SK-N-SH (cell line): ENCODE results near the gene GSE1. TPM values are rescaled to one million over a fixed set of nuclear protein-coding genes. Genes with fewer than 3 reads are reported as not detected.

Experiments used
- CTCF ChIA-PET: fragments of 300-600, 350-600 bp; formaldehyde crosslinking; extraction: SDS; loops from one replicate; lab custom pipeline; 2021; lab: Yijun Ruan, JAX
- POLR2A ChIA-PET: fragments of 350-600 bp; sonication (Branson Sonifier 250); formaldehyde crosslinking; extraction: SDS; loops from one replicate; lab custom pipeline; 2020; ENCODE audit warnings: antibody characterized with exemption, inconsistent platforms; lab: Yijun Ruan, JAX
- DNase-seq: peaks from one replicate; pipeline ENCODE4 v3.0.0; 2012
- H2AFZ ChIP-seq: fragments of 200-600 bp; sonication (generic); 2 replicates; pipeline ENCODE4 v1.8.1; 2016; ENCODE audit warnings: antibody characterized with exemption, mild to moderate bottlenecking, low read depth
- H3F3A ChIP-seq: fragments of 200-600 bp; sonication (generic); replicated peaks from 2 replicates; pipeline ENCODE3; 2016; ENCODE audit warnings: antibody characterized with exemption, mild to moderate bottlenecking; ENCODE audit not compliant: insufficient read depth
- H3K27ac ChIP-seq, 2 experiments: fragments of 200-500 bp in 1 of 2; fragments of 200-600 bp in 1 of 2; sonication (Bioruptor generic) in 1 of 2; sonication (generic), shearing (Covaris generic) in 1 of 2; 2 replicates each; pipeline versions ENCODE4 v1.5.1 to v1.6.1; 2014 to 2016; ENCODE audit warnings: low read depth in 2 of 2, inconsistent platforms in 1 of 2, low read length in 1 of 2, mild to moderate bottlenecking in 1 of 2, mixed read lengths in 1 of 2
- H3K27me3 ChIP-seq: fragments of 200-600 bp; sonication (generic), shearing (Covaris generic); 2 replicates; pipeline ENCODE4 v1.6.1; 2016; ENCODE audit warnings: mixed run types; ENCODE audit not compliant: insufficient read depth
- H3K36me3 ChIP-seq, 2 experiments: fragments of 200-500 bp in 1 of 2; fragments of 200-600 bp in 1 of 2; sonication (Bioruptor generic) in 1 of 2; sonication (generic) in 1 of 2; replicated peaks in 1 of 2; 2 replicates each; pipeline versions ENCODE3 to v1.5.1; 2014 to 2016; ENCODE audit warnings: low read length in 1 of 2, mild to moderate bottlenecking in 1 of 2; ENCODE audit not compliant: insufficient read depth in 2 of 2, control insufficient read depth in 1 of 2
- H3K4me1 ChIP-seq, 2 experiments: fragments of 200-500 bp in 1 of 2; fragments of 200-600 bp in 1 of 2; sonication (Bioruptor generic) in 1 of 2; sonication (generic), shearing (Covaris generic) in 1 of 2; 2 replicates each; pipeline versions ENCODE4 v1.5.1 to v1.6.1; 2014 to 2016; ENCODE audit warnings: low read depth in 1 of 2, low read length in 1 of 2, mixed run types in 1 of 2; ENCODE audit not compliant: insufficient read depth in 2 of 2, control insufficient read depth in 1 of 2
- H3K4me2 ChIP-seq: fragments of 200-600 bp; sonication (generic), shearing (Covaris generic); 2 replicates; pipeline ENCODE4 v1.6.1; 2017; ENCODE audit warnings: mixed run types
- H3K4me3 ChIP-seq, 2 experiments: fragments of 200-500 bp in 1 of 2; fragments of 200-600 bp in 1 of 2; sonication (Bioruptor generic) in 1 of 2; sonication (generic), shearing (Covaris generic) in 1 of 2; 2 replicates each; pipeline versions ENCODE4 v1.5.1 to v1.8.1; 2014 to 2016; ENCODE audit warnings: low read depth in 2 of 2, inconsistent platforms in 1 of 2, low read length in 1 of 2, mild to moderate bottlenecking in 1 of 2, mixed read lengths in 1 of 2, moderate library complexity in 1 of 2
- H3K79me2 ChIP-seq: fragments of 200-600 bp; sonication (generic); 2 replicates; pipeline ENCODE4 v1.8.1; 2017; ENCODE audit warnings: mild to moderate bottlenecking; ENCODE audit not compliant: insufficient read depth
- H3K9ac ChIP-seq: fragments of 200-600 bp; sonication (generic); 2 replicates; pipeline ENCODE4 v1.6.1; 2017; ENCODE audit warnings: mixed run types
- H3K9me2 ChIP-seq: fragments of 200-600 bp; sonication (generic); 2 replicates; pipeline ENCODE4 v1.6.1; 2017; ENCODE audit warnings: mixed run types
- H3K9me3 ChIP-seq: fragments of 200-600 bp; sonication (generic); 2 replicates; pipeline ENCODE4 v1.6.1; 2017; ENCODE audit warnings: mixed run types, mild to moderate bottlenecking, moderate library complexity
- H4K20me1 ChIP-seq: fragments of 200-600 bp; sonication (generic); 2 replicates; pipeline ENCODE4 v1.6.1; 2017; ENCODE audit warnings: mild to moderate bottlenecking, mixed run types; ENCODE audit not compliant: insufficient read depth
- FOXJ3 ChIP-seq: sonication (generic); formaldehyde crosslinking; IDR thresholded peaks from 2 replicates; pipeline ENCODE4 v1.5.1; 2020; ENCODE audit warnings: mild to moderate bottlenecking, missing genetic modification reagents
- IRF3 ChIP-seq: fragments of 150-350 bp; IDR thresholded peaks from 2 replicates; pipeline ENCODE4 v1.6.1; 2016; ENCODE audit warnings: mild to moderate bottlenecking, low read depth, low read length
- NFIC ChIP-seq: IDR thresholded peaks from 2 replicates; pipeline ENCODE4 v1.4.0; 2012; ENCODE audit warnings: borderline replicate concordance
- POLR2AphosphoS5 ChIP-seq: IDR thresholded peaks from 2 replicates; pipeline ENCODE4 v1.6.1; 2012; ENCODE audit warnings: low read depth, low read length
- RCOR1 ChIP-seq: fragments of 150-350 bp; IDR thresholded peaks from 2 replicates; pipeline ENCODE4 v1.6.1; 2017; ENCODE audit warnings: antibody characterized with exemption, low read length
- SMC3 ChIP-seq: IDR thresholded peaks from 2 replicates; pipeline ENCODE4 v1.6.1; 2012; ENCODE audit warnings: low read depth, low read length, improper control_type of control experiment
- TAF1 ChIP-seq: IDR thresholded peaks from 2 replicates; pipeline ENCODE4 v1.6.1; 2012; ENCODE audit warnings: low read depth, mild to moderate bottlenecking, low read length, moderate library complexity, borderline replicate concordance
- TCF12 ChIP-seq: IDR thresholded peaks from 2 replicates; pipeline ENCODE4 v1.4.0; 2012
- TEAD4 ChIP-seq: IDR thresholded peaks from 2 replicates; pipeline ENCODE4 v1.4.0; 2012; ENCODE audit warnings: mild to moderate bottlenecking, borderline replicate concordance; ENCODE audit not compliant: insufficient read depth
- ZBTB33 ChIP-seq: IDR thresholded peaks from 2 replicates; pipeline ENCODE4 v1.4.0; 2012; ENCODE audit warnings: low read depth, borderline replicate concordance
- WGBS: methylation state at CpG from one replicate; pipeline ENCODE4 v1.1.6; 2017; ENCODE audit warnings: low lambda C conversion rate; 5-methylcytosine and 5-hydroxymethylcytosine counted together
- polyA plus RNA-seq, 3 experiments: library from polyadenylated mRNA; depleted of rRNA; stranded (reverse); fragments of >200 nt; gene quantifications; 2 replicates each; pipeline ENCODE4 v1.2.3, GENCODE V29; 2012

GSE1 gene
- polyA plus RNA-seq, 1 of the 3 experiments (the other 2 are of a cell fraction): 26.5 TPM

GRCh38 chr16:85667261-85667660, 54.1 kb downstream of the GSE1 start:
- Histone ChIP-seq H3K79me2 (no peaks in the 10 kb centered on the region), H3K4me3 (no peak overlapping the region), H3K36me3 (peaks cover 34 to 95% of the 10 kb centered on the region in 2 experiments), H3K9ac (no peak overlapping the region), H3F3A (no peaks in the 10 kb centered on the region), H3K27ac (no peak overlapping the region), H3K27me3 (no peaks in the 10 kb centered on the region), H3K9me2 (no peaks in the 10 kb centered on the region), H4K20me1 (peaks cover 3% of the 10 kb centered on the region; the same call in 1 of the 2 replicates), H3K4me1 (peaks cover 0 to 35% of the 10 kb centered on the region in 2 experiments; a peak in 1 of 4 replicates), H3K4me2 (no peak overlapping the region), H3K9me3 (no peaks in the 10 kb centered on the region), H2AFZ (no peak overlapping the region)
- no peak for TF ChIP-seq TCF12
- no peak for TF ChIP-seq TAF1
- no peak for DNase-seq
- ChIA-PET POLR2A (no interaction called here), CTCF (interaction anchor here (2.1 kb wide), 1 partner anchor 52 kb away, joined by 7 read pairs; no protein-coding TSS in a partner anchor)
- 94% methylated on average over 5 of the region's 9 CpGs for WGBS

GRCh38 chr16:85667841-85668413, 54.8 kb downstream of the GSE1 start:
- TF ChIP-seq NFIC: no peak
- no peak for TF ChIP-seq RCOR1
- TF ChIP-seq SMC3: no peak
- TF ChIP-seq IRF3: no peak
- TF ChIP-seq POLR2AphosphoS5: no peak
- TF ChIP-seq FOXJ3 (CRISPR knock-in tag): no peak
- no peak for TF ChIP-seq TEAD4
- no peak for TF ChIP-seq TAF1
- TF ChIP-seq ZBTB33: no peak
- POLR2A ChIA-PET: no interaction called here
- WGBS: 88% methylated on average over 16 of the region's 16 CpGs
- H3K27me3 ChIP-seq: no peaks in the 10 kb centered on the region
- peaks cover 39 to 95% of the 10 kb centered on the region in 2 experiments for H3K36me3 ChIP-seq
- no peak overlapping the region for H2AFZ ChIP-seq
- no peaks in the 10 kb centered on the region for H3F3A ChIP-seq
- H3K9me3 ChIP-seq: no peaks in the 10 kb centered on the region
- CTCF ChIA-PET: interaction anchor here (1.1 to 2.1 kb wide), 3 partner anchors 8 to 51 kb away, joined by 6 to 11 read pairs (median 7); no protein-coding TSS in a partner anchor
- DNase-seq: no peak
- H3K27ac ChIP-seq: no peak overlapping the region
- H3K9ac ChIP-seq: no peak overlapping the region
- H3K79me2 ChIP-seq: no peaks in the 10 kb centered on the region
- peaks cover 3% of the 10 kb centered on the region; the same call in 1 of the 2 replicates for H4K20me1 ChIP-seq
- no peaks in the 10 kb centered on the region for H3K9me2 ChIP-seq
- no peak overlapping the region for H3K4me3 ChIP-seq
- H3K4me2 ChIP-seq: no peak overlapping the region
- H3K4me1 ChIP-seq: peaks cover 0 to 35% of the 10 kb centered on the region in 2 experiments; a peak in 2 of 4 replicates
